Upper lobe of left lung (tissue), 6 donors: ENCODE measurements around the gene ARL6. TPM values are rescaled to one million over a fixed set of nuclear protein-coding genes. Genes with fewer than 3 reads are reported as not detected.

ENCODE experiments used
- ATAC-seq, 2 donors: fragments of 200-7000 bp; cut with Tn5 transposase; one replicate each; pipeline ENCODE4 v1.9.1; 2022; ENCODE audit warnings: mild to moderate bottlenecking in 2 of 2, moderate library complexity in 2 of 2; ENCODE audit not compliant: low FRiP score in 2 of 2
- DNase-seq, 2 donors: peaks; one replicate each; pipeline ENCODE4 v3.0.0-alpha.2; 2019 to 2020
- H3K27ac ChIP-seq, 4 donors: fragments of 200-600 bp; sonication (generic); one replicate each; pipeline ENCODE4 v1.5.1; 2016 to 2019
- H3K27me3 ChIP-seq, 4 donors: fragments of 200-600 bp; sonication (generic); one replicate each; pipeline ENCODE4 v1.5.1; 2017 to 2019
- H3K36me3 ChIP-seq, 4 donors: fragments of 200-600 bp; sonication (generic); one replicate each; pipeline ENCODE4 v1.5.1; 2016 to 2019
- H3K4me1 ChIP-seq, 4 donors: fragments of 200-600 bp; sonication (generic); one replicate each; pipeline ENCODE4 v1.5.1; 2018 to 2019
- H3K4me3 ChIP-seq, 4 donors: fragments of 200-600 bp; sonication (generic); one replicate each; pipeline ENCODE4 v1.5.1; 2017 to 2019; ENCODE audit warnings: mild to moderate bottlenecking in 2 of 4, moderate library complexity in 1 of 4
- H3K9me3 ChIP-seq, 4 donors: fragments of 200-600 bp; sonication (generic); one replicate each; pipeline ENCODE4 v1.5.1; 2018 to 2019
- CTCF ChIP-seq, 6 experiments: fragments of 450-650 bp in 4 of 6; fragments of 200-600 bp in 2 of 6; sonication (generic) in 2 of 6; IDR thresholded peaks; one replicate each; pipeline ENCODE4 v1.5.1; 2016 to 2019; ENCODE audit warnings: antibody characterized with exemption in 6 of 6
- EP300 ChIP-seq, 4 donors: sonication (generic); formaldehyde crosslinking; IDR thresholded peaks; one replicate each; pipeline ENCODE4 v1.5.1; 2017; ENCODE audit warnings: antibody characterized with exemption in 4 of 4, control low read depth in 2 of 4
- POLR2A ChIP-seq, 4 donors: fragments of 450-650 bp; IDR thresholded peaks; one replicate each; pipeline ENCODE4 v1.5.1; 2016 to 2017; ENCODE audit warnings: antibody characterized with exemption in 4 of 4, mild to moderate bottlenecking in 2 of 4
- POLR2AphosphoS5 ChIP-seq, 2 donors: sonication (generic); formaldehyde crosslinking; IDR thresholded peaks; one replicate each; pipeline ENCODE4 v1.5.1; 2017; ENCODE audit warnings: antibody characterized with exemption in 2 of 2
- WGBS, 2 donors: methylation state at CpG; one replicate each; pipeline ENCODE4 v1.1.5; 2017 to 2018; 5-methylcytosine and 5-hydroxymethylcytosine counted together
- total RNA-seq, 6 donors: library from RNA; depleted of rRNA in 4 of 6; stranded (reverse); fragments of >200 nt in 4 of 6; gene quantifications; one replicate each; pipeline versions ENCODE4 v1.1.0 to v1.2.1, GENCODE V29; 2016 to 2021
- donor health status: DM: no; HTN: no; CAD: no; lungs with moderate emphysema.
- donor health status: DM: no; HTN: yes; CAD: no; lungs with severe emphysema.

Gene ARL6
- total RNA-seq, 6 donors from 2014 or later, result 4.0 to 12.6 (median 9.1) TPM

- peak; percentile 38 to 44 for ATAC-seq
- TF ChIP-seq EP300 (IDR thresholded peaks at IDR 0.05) (no peak), POLR2AphosphoS5 (IDR thresholded peaks at IDR 0.05) (no peak), CTCF (IDR thresholded peaks at IDR 0.05) (peak in 1 of 6 experiments; percentile 9), POLR2A (IDR thresholded peaks at IDR 0.05) (no peak)
- Histone ChIP-seq H3K36me3 (no peaks in the 10 kb centered on the region), H3K9me3 (no peaks in the 10 kb centered on the region), H3K27ac (peak overlapping the region; percentile 91 to 95 (median 92)), H3K27me3 (peaks cover 0 to 3% (median 0%) of the 10 kb centered on the region in 4 donors), H3K4me3 (peak overlapping the region; percentile 33 to 89 (median 85)), H3K4me1 (peaks cover 10 to 29% (median 18%) of the 10 kb centered on the region in 4 donors)
- peak in 1 of 2 donors; percentile 56 for DNase-seq
- 1% methylated on average over 19 to 23 of the region's 23 CpGs for WGBS, 2 donors
Measured at GRCh38 chr3:97821287-97821773, 56.8 kb downstream of the ARL6 start.

GRCh38 chr3:97821774-97822358 is 57.3 kb downstream of the ARL6 start, which contains the start of gene CRYBG3:
CRYBG3 (plus strand) TSS chr3:97822011; CDS start chr3:97822207, 196 bp downstream.
- no peaks in the 10 kb centered on the region for H3K9me3 ChIP-seq
- H3K4me3 ChIP-seq, result peak within 1 kb of the TSS; percentile 63 to 89 (median 85)
- ATAC-seq, result peak; percentile 98 to 99
- TF ChIP-seq POLR2AphosphoS5 (IDR thresholded peaks at IDR 0.05) (peak; percentile 80 to 93), CTCF (IDR thresholded peaks at IDR 0.05) (peak in 4 of 6 experiments; percentile 6 to 46 (median 27)), EP300 (IDR thresholded peaks at IDR 0.05) (no peak), POLR2A (IDR thresholded peaks at IDR 0.05) (peak in 3 of 4 donors; percentile 82 to 93 (median 93))
- peaks cover 10 to 29% (median 18%) of the 10 kb centered on the region in 4 donors for H3K4me1 ChIP-seq
- peak; percentile 88 to 97 for DNase-seq
- WGBS, 2 donors, result 0% methylated on average over 8 to 35 of the region's 66 CpGs
- H3K27ac ChIP-seq, result peak within 1 kb of the TSS; percentile 91 to 95 (median 92)
- no peaks in the 10 kb centered on the region for H3K36me3 ChIP-seq
- peaks cover 0 to 3% (median 0%) of the 10 kb centered on the region in 4 donors for H3K27me3 ChIP-seq

GRCh38 chr3:97822359-97822775 is 57.8 kb downstream of the ARL6 start:
- H3K27me3 ChIP-seq, result peaks cover 0 to 3% (median 0%) of the 10 kb centered on the region in 4 donors
- peak; percentile 16 to 26 for TF ChIP-seq POLR2AphosphoS5 (IDR thresholded peaks at IDR 0.05)
- TF ChIP-seq POLR2A (IDR thresholded peaks at IDR 0.05), result no peak
- TF ChIP-seq EP300 (IDR thresholded peaks at IDR 0.05), result no peak
- no peak for TF ChIP-seq CTCF (IDR thresholded peaks at IDR 0.05)
- ATAC-seq (peak; percentile 66 to 83), DNase-seq (peak in 1 of 2 donors; percentile 64)
- H3K4me1 ChIP-seq, result peaks cover 10 to 29% (median 18%) of the 10 kb centered on the region in 4 donors
- H3K4me3 ChIP-seq, result peak overlapping the region; percentile 63 to 89 (median 85)
- H3K9me3 ChIP-seq, result no peaks in the 10 kb centered on the region
- H3K27ac ChIP-seq, result peak overlapping the region; percentile 91 to 95 (median 92)
- H3K36me3 ChIP-seq, result no peaks in the 10 kb centered on the region
- WGBS, 2 donors, result 0 to 1% methylated on average over 27 to 36 of the region's 36 CpGs

GRCh38 chr3:97823046-97824004 is 58.8 kb downstream of the ARL6 start:
- Histone ChIP-seq H3K4me1 (peaks cover 10 to 29% (median 19%) of the 10 kb centered on the region in 4 donors), H3K27me3 (peaks cover 0 to 3% (median 0%) of the 10 kb centered on the region in 4 donors), H3K36me3 (no peaks in the 10 kb centered on the region), H3K9me3 (no peaks in the 10 kb centered on the region), H3K27ac (peak overlapping the region in 3 of 4 donors; percentile 92 to 95 (median 93)), H3K4me3 (peak overlapping the region; percentile 63 to 89 (median 85))
- 48 to 49% methylated on average over 17 of the region's 17 CpGs for WGBS, 2 donors
- TF ChIP-seq EP300 (IDR thresholded peaks at IDR 0.05) (no peak), POLR2AphosphoS5 (IDR thresholded peaks at IDR 0.05) (peak in 1 of 2 donors; percentile 13), POLR2A (IDR thresholded peaks at IDR 0.05) (no peak)
- DNase-seq, result peak in 1 of 2 donors; percentile 22
- no peak for ATAC-seq
